CD4-positive, CD25-positive, alpha-beta regulatory T cell (primary cell): ENCODE measurements around the gene YEATS2. TPM values are rescaled to one million over a fixed set of nuclear protein-coding genes. Genes with fewer than 3 reads are reported as not detected.

ENCODE experiments used
- ATAC-seq, 2 donors: fragments of 150-1000 bp; cut with Tn5 transposase; one replicate each; pipeline ENCODE4 v1.10.0; 2021; ENCODE audit warnings: low read depth in 2 of 2, moderate number of reproducible peaks in 2 of 2, moderate library complexity in 1 of 2
- DNase-seq, 3 donors: peaks; one replicate each; pipeline versions ENCODE4 v3.0.0 to v3.0.0-alpha.2; 2012 to 2022; ENCODE audit warnings: mixed read lengths in 1 of 3
- H3K27ac ChIP-seq: one replicate; pipeline ENCODE4 v1.7.0; 2013; ENCODE audit warnings: mild to moderate bottlenecking, low read length; ENCODE audit not compliant: insufficient read depth, poor library complexity, severe bottlenecking
- H3K27me3 ChIP-seq: one replicate; pipeline ENCODE4 v1.7.0; 2013; ENCODE audit warnings: low read length; ENCODE audit not compliant: control insufficient read depth, insufficient read depth
- H3K36me3 ChIP-seq: one replicate; pipeline ENCODE4 v1.7.0; 2013; ENCODE audit warnings: mild to moderate bottlenecking, low read length, moderate library complexity; ENCODE audit not compliant: control insufficient read depth, insufficient read depth
- H3K4me1 ChIP-seq: 2 replicates; pipeline ENCODE4 v1.7.0; 2013; ENCODE audit warnings: mild to moderate bottlenecking, low read length; ENCODE audit not compliant: insufficient read depth, control insufficient read depth, poor library complexity, severe bottlenecking
- H3K4me3 ChIP-seq: one replicate; pipeline ENCODE4 v1.7.0; 2013; ENCODE audit warnings: low read depth, mild to moderate bottlenecking, low read length, moderate library complexity
- H3K9me3 ChIP-seq, 2 experiments: 1 replicate in 1 of 2; 2 replicates in 1 of 2; pipeline ENCODE4 v1.7.0; 2013; ENCODE audit warnings: low read length in 2 of 2, mild to moderate bottlenecking in 1 of 2, moderate library complexity in 1 of 2; ENCODE audit not compliant: control insufficient read depth in 2 of 2
- H3K27ac Mint-ChIP-seq, 3 donors: one replicate each; pipeline ENCODE4 v1.8.0; 2020 to 2022; ENCODE audit warnings: mild to moderate bottlenecking in 3 of 3, mixed read lengths in 3 of 3, moderate library complexity in 2 of 3
- H3K27me3 Mint-ChIP-seq: one replicate; pipeline ENCODE4 v1.8.0; 2022; ENCODE audit warnings: mild to moderate bottlenecking, mixed read lengths
- H3K36me3 Mint-ChIP-seq: one replicate; pipeline ENCODE4 v1.8.0; 2020; ENCODE audit warnings: mixed read lengths
- H3K4me1 Mint-ChIP-seq, 4 donors: one replicate each; pipeline ENCODE4 v1.8.0; 2020 to 2022; ENCODE audit warnings: mixed read lengths in 4 of 4, mild to moderate bottlenecking in 1 of 4
- H3K4me3 Mint-ChIP-seq, 4 donors: one replicate each; pipeline ENCODE4 v1.8.0; 2020 to 2022; ENCODE audit warnings: mild to moderate bottlenecking in 4 of 4, mixed read lengths in 4 of 4, moderate library complexity in 3 of 4
- H3K9me3 Mint-ChIP-seq, 7 donors: one replicate each; pipeline ENCODE4 v1.8.0; 2020 to 2022; ENCODE audit warnings: mixed read lengths in 7 of 7, mild to moderate bottlenecking in 3 of 7, moderate library complexity in 2 of 7
- polyA plus RNA-seq, 4 donors: library from polyadenylated mRNA; unstranded; fragments of 300-500 nt; fragmentation: Illumina TruSeq; gene quantifications; one replicate each; pipeline ENCODE4 v1.2.3, GENCODE V29; 2021
- total RNA-seq: library from RNA; stranded (reverse); gene quantifications from one replicate; pipeline ENCODE4 v1.2.3, GENCODE V29; 2022

Gene YEATS2
- total and polyA plus RNA-seq, 5 donors from 2014 or later: 2.6 to 31.8 (median 3.5) TPM

GRCh38 chr3:183802989-183803388 is 105.4 kb downstream of the YEATS2 start:
- Mint-ChIP-seq H3K27ac (no peak overlapping the region), H3K4me1 (no peaks in the 10 kb centered on the region), H3K9me3 (no peaks in the 10 kb centered on the region), H3K36me3 (peaks cover 42% of the 10 kb centered on the region), H3K4me3 (no peak overlapping the region), H3K27me3 (no peaks in the 10 kb centered on the region)
- Histone ChIP-seq H3K4me3 (no peak overlapping the region), H3K9me3 (no peaks in the 10 kb centered on the region), H3K4me1 (no peaks in the 10 kb centered on the region), H3K27ac (no peak overlapping the region), H3K27me3 (no peaks in the 10 kb centered on the region), H3K36me3 (peaks cover 81% of the 10 kb centered on the region)
- DNase-seq (no peak), ATAC-seq (no peak)

GRCh38 chr3:183807209-183807728 is 109.7 kb downstream of the YEATS2 start:
- Histone ChIP-seq H3K4me3 (no peak overlapping the region), H3K27me3 (no peaks in the 10 kb centered on the region), H3K4me1 (no peaks in the 10 kb centered on the region), H3K9me3 (no peaks in the 10 kb centered on the region), H3K36me3 (peaks cover 81% of the 10 kb centered on the region), H3K27ac (no peak overlapping the region)
- no peak overlapping the region for H3K4me3 Mint-ChIP-seq
- H3K4me1 Mint-ChIP-seq: no peaks in the 10 kb centered on the region
- no peaks in the 10 kb centered on the region for H3K9me3 Mint-ChIP-seq
- DNase-seq (no peak), ATAC-seq (no peak)
- H3K36me3 Mint-ChIP-seq: peaks cover 41% of the 10 kb centered on the region
- H3K27ac Mint-ChIP-seq: peak overlapping the region in 2 of 3 donors; percentile 19 to 34
- H3K27me3 Mint-ChIP-seq: no peaks in the 10 kb centered on the region

GRCh38 chr3:183807881-183808280 is 110.3 kb downstream of the YEATS2 start:
- Histone ChIP-seq H3K4me1 (no peaks in the 10 kb centered on the region), H3K27me3 (no peaks in the 10 kb centered on the region), H3K4me3 (no peak overlapping the region), H3K9me3 (no peaks in the 10 kb centered on the region), H3K27ac (no peak overlapping the region), H3K36me3 (peaks cover 80% of the 10 kb centered on the region)
- no peak overlapping the region for H3K4me3 Mint-ChIP-seq
- no peaks in the 10 kb centered on the region for H3K9me3 Mint-ChIP-seq
- ATAC-seq (no peak), DNase-seq (no peak)
- H3K27me3 Mint-ChIP-seq: no peaks in the 10 kb centered on the region
- H3K36me3 Mint-ChIP-seq: peaks cover 44% of the 10 kb centered on the region
- no peaks in the 10 kb centered on the region for H3K4me1 Mint-ChIP-seq
- no peak overlapping the region for H3K27ac Mint-ChIP-seq

DNA sequence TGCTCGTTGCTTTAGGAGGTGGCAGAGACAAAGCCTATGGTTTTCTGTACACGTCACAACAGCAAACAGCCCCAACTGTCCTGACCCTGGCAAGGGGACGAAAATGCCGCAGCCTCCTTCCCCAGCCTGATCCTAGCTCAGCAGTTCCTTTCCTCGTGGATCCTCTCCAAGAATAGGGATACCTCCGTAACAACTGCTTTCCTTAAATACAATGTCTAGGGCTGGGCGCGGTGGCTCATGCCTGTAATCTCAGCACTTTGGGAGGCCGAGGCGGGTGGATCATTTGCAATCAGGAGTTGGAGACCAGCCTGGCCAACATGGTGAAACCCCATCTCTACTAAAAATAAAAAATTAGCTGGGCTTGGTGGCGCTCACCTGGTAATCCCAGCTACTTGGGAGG is 110.8 kb downstream of the YEATS2 start:
- H3K9me3 Mint-ChIP-seq: no peaks in the 10 kb centered on the region
- Histone ChIP-seq H3K27ac (no peak overlapping the region), H3K4me3 (no peak overlapping the region), H3K27me3 (no peaks in the 10 kb centered on the region), H3K4me1 (no peaks in the 10 kb centered on the region), H3K9me3 (no peaks in the 10 kb centered on the region), H3K36me3 (peaks cover 76% of the 10 kb centered on the region)
- H3K27me3 Mint-ChIP-seq: no peaks in the 10 kb centered on the region
- H3K36me3 Mint-ChIP-seq: peaks cover 46% of the 10 kb centered on the region
- no peaks in the 10 kb centered on the region for H3K4me1 Mint-ChIP-seq
- no peak overlapping the region for H3K27ac Mint-ChIP-seq
- ATAC-seq (no peak), DNase-seq (no peak)
- no peak overlapping the region for H3K4me3 Mint-ChIP-seq

GRCh38 chr3:183809270-183809669 is 111.7 kb downstream of the YEATS2 start:
- Mint-ChIP-seq H3K36me3 (peaks cover 41% of the 10 kb centered on the region), H3K4me3 (no peak overlapping the region), H3K4me1 (peaks cover 0 to 1% (median 0%) of the 10 kb centered on the region in 4 donors), H3K27ac (no peak overlapping the region), H3K27me3 (no peaks in the 10 kb centered on the region), H3K9me3 (no peaks in the 10 kb centered on the region)
- no peak overlapping the region for H3K27ac ChIP-seq
- ATAC-seq: no peak
- H3K36me3 ChIP-seq: peaks cover 70% of the 10 kb centered on the region
- H3K4me3 ChIP-seq: no peak overlapping the region
- DNase-seq: no peak
- H3K9me3 ChIP-seq: no peaks in the 10 kb centered on the region
- no peaks in the 10 kb centered on the region for H3K27me3 ChIP-seq
- H3K4me1 ChIP-seq: no peaks in the 10 kb centered on the region

- Mint-ChIP-seq H3K27ac (peak overlapping the region in 1 of 3 donors; percentile 12), H3K36me3 (peaks cover 39% of the 10 kb centered on the region), H3K9me3 (no peaks in the 10 kb centered on the region), H3K4me1 (peaks cover 0 to 9% (median 0%) of the 10 kb centered on the region in 4 donors), H3K27me3 (no peaks in the 10 kb centered on the region), H3K4me3 (no peak overlapping the region)
- no peak for ATAC-seq
- H3K4me3 ChIP-seq: no peak overlapping the region
- H3K9me3 ChIP-seq: no peaks in the 10 kb centered on the region
- H3K27me3 ChIP-seq: no peaks in the 10 kb centered on the region
- H3K36me3 ChIP-seq: peaks cover 57% of the 10 kb centered on the region
- H3K27ac ChIP-seq: no peak overlapping the region
- no peak for DNase-seq
- H3K4me1 ChIP-seq: peaks cover 2% of the 10 kb centered on the region
Measured at GRCh38 chr3:183810643-183811594, 113.3 kb downstream of the YEATS2 start.

- peaks cover 50% of the 10 kb centered on the region for H3K36me3 ChIP-seq
- no peaks in the 10 kb centered on the region for H3K9me3 Mint-ChIP-seq
- H3K27me3 Mint-ChIP-seq: no peaks in the 10 kb centered on the region
- DNase-seq (no peak), ATAC-seq (no peak)
- no peak overlapping the region for H3K27ac Mint-ChIP-seq
- peaks cover 40% of the 10 kb centered on the region for H3K36me3 Mint-ChIP-seq
- no peak overlapping the region for H3K4me3 Mint-ChIP-seq
- no peaks in the 10 kb centered on the region for H3K9me3 ChIP-seq
- no peak overlapping the region for H3K27ac ChIP-seq
- peaks cover 4% of the 10 kb centered on the region for H3K4me1 ChIP-seq
- no peak overlapping the region for H3K4me3 ChIP-seq
- no peaks in the 10 kb centered on the region for H3K27me3 ChIP-seq
- peaks cover 0 to 15% (median 1%) of the 10 kb centered on the region in 4 donors for H3K4me1 Mint-ChIP-seq
Measured at GRCh38 chr3:183811638-183812037, 114.0 kb downstream of the YEATS2 start.
